T-helper 1 cell treated with Interleukin-12 subunit alpha and Interleukin-12 subunit beta and Interleukin-4 antibody, amounts not matched to agents 30 μg/mL and 1 μg/mL, for 36 hours (primary cell): ENCODE measurements around the gene DISP3.

Experiments
- H3K27ac Mint-ChIP-seq: one replicate; pipeline ENCODE4 v1.8.0; 2021; ENCODE audit warnings: mild to moderate bottlenecking, mixed read lengths
- H3K27me3 Mint-ChIP-seq: one replicate; pipeline ENCODE4 v1.8.0; 2021; ENCODE audit warnings: low read depth, mixed read lengths
- H3K36me3 Mint-ChIP-seq: one replicate; pipeline ENCODE4 v1.8.0; 2021; ENCODE audit warnings: low read depth, mixed read lengths
- H3K4me1 Mint-ChIP-seq: one replicate; pipeline ENCODE4 v1.8.0; 2021; ENCODE audit warnings: low read depth, mixed read lengths
- H3K4me3 Mint-ChIP-seq: one replicate; pipeline ENCODE4 v1.8.0; 2021; ENCODE audit warnings: mild to moderate bottlenecking, moderate library complexity, mixed read lengths
- H3K9me3 Mint-ChIP-seq: one replicate; pipeline ENCODE4 v1.8.0; 2021; ENCODE audit warnings: mixed read lengths

DISP3 gene, protein sequence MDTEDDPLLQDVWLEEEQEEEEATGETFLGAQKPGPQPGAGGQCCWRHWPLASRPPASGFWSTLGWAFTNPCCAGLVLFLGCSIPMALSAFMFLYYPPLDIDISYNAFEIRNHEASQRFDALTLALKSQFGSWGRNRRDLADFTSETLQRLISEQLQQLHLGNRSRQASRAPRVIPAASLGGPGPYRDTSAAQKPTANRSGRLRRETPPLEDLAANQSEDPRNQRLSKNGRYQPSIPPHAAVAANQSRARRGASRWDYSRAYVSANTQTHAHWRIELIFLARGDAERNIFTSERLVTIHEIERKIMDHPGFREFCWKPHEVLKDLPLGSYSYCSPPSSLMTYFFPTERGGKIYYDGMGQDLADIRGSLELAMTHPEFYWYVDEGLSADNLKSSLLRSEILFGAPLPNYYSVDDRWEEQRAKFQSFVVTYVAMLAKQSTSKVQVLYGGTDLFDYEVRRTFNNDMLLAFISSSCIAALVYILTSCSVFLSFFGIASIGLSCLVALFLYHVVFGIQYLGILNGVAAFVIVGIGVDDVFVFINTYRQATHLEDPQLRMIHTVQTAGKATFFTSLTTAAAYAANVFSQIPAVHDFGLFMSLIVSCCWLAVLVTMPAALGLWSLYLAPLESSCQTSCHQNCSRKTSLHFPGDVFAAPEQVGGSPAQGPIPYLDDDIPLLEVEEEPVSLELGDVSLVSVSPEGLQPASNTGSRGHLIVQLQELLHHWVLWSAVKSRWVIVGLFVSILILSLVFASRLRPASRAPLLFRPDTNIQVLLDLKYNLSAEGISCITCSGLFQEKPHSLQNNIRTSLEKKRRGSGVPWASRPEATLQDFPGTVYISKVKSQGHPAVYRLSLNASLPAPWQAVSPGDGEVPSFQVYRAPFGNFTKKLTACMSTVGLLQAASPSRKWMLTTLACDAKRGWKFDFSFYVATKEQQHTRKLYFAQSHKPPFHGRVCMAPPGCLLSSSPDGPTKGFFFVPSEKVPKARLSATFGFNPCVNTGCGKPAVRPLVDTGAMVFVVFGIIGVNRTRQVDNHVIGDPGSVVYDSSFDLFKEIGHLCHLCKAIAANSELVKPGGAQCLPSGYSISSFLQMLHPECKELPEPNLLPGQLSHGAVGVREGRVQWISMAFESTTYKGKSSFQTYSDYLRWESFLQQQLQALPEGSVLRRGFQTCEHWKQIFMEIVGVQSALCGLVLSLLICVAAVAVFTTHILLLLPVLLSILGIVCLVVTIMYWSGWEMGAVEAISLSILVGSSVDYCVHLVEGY (N-terminal part only)

DNA sequence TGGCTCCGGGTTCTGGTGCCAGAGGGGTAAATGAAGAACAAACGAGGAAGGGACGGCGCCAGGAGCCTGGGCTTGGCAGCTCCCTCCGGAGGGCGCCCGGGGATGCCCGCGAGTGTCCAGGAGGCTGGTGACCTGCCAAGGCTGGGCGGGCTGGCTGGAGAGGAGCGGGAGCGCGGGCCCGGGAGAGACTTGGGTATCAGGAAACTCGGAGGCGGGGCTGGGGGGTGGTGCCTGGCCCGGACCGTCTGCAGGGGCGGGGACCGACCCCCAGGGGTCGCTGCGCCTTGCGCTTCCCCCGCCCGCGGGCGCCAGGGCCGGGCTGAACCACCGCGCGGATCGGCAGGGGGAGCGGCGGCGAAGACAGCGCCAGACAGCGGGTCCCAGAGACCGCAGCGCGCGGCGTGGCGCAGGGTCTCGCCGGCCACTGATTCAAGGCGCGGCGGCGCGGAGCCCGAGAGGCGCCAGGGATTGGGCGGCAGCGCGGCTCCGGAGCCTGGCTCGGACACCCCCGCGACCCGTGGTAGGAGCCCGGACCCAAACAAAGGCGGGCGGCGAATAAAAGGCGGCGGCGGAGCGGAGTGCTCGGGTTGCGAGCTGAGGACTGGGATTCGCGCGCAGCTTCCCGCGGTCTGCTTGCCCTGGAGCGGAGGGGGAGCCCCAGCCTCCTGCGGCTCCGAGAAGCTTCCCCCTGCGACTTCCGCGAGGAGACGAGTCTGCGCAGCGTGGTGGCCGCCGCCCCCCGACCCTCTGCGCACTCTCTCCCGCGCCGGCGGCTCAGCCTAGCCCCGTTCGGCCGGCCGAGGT lies at the start of gene DISP3:
Gene DISP3 (plus strand): TSS at position 585 of the 804 bp plus-strand sequence. CDS start 21,838 bp downstream, outside the sequence.
- Mint-ChIP-seq H3K27ac (no peak within 1 kb of the TSS), H3K36me3 (no peaks in the 10 kb centered on the region), H3K4me1 (peaks cover 5% of the 10 kb centered on the region), H3K27me3 (peaks cover 39% of the 10 kb centered on the region), H3K9me3 (no peaks in the 10 kb centered on the region), H3K4me3 (peak within 1 kb of the TSS; percentile 28)

DNA sequence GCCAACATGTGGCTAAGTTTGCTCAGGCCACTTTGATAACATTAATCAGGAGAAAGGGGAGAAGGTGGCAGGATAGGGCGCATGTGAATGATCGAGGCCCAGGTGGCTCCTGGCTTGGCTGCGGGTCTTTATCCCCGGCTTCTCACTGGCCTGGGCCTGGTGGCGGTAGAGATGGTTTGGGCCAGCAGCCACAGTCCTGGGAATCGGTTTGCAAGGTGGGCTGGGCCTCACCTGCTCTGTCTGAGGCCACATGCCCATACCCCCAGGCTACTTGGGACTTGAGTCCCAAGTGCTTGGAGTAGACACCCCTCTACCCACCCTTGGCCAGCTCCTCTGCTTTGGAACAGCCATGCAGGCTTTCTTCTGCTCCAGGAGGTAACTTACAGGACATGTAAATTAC lies 49.7 kb upstream of the DISP3 start:
- Mint-ChIP-seq H3K9me3 (no peaks in the 10 kb centered on the region), H3K4me3 (no peak overlapping the region), H3K27me3 (no peaks in the 10 kb centered on the region), H3K36me3 (no peaks in the 10 kb centered on the region), H3K27ac (no peak overlapping the region), H3K4me1 (no peaks in the 10 kb centered on the region)

DNA sequence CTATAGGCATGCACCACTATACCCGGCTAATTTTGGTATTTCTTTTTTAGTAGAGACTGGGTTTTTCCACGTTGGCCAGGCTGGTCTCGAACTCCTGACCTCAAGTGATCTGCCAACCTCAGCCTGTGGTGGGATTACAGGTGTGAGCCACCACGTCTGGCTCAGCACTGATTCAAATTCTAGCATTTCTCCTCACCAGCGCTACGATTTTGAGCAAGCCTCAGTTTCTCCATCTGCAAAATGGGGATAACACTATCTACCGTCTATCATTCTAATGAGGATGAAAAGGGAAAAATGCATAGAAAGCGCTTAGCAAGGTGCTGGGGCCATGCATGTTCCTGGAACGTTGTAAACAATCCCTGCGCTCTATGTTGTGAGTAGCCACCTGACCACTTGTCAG lies 49.0 kb upstream of the DISP3 start:
- Mint-ChIP-seq H3K4me3 (no peak overlapping the region), H3K36me3 (no peaks in the 10 kb centered on the region), H3K4me1 (no peaks in the 10 kb centered on the region), H3K27ac (no peak overlapping the region), H3K9me3 (no peaks in the 10 kb centered on the region), H3K27me3 (no peaks in the 10 kb centered on the region)

DNA sequence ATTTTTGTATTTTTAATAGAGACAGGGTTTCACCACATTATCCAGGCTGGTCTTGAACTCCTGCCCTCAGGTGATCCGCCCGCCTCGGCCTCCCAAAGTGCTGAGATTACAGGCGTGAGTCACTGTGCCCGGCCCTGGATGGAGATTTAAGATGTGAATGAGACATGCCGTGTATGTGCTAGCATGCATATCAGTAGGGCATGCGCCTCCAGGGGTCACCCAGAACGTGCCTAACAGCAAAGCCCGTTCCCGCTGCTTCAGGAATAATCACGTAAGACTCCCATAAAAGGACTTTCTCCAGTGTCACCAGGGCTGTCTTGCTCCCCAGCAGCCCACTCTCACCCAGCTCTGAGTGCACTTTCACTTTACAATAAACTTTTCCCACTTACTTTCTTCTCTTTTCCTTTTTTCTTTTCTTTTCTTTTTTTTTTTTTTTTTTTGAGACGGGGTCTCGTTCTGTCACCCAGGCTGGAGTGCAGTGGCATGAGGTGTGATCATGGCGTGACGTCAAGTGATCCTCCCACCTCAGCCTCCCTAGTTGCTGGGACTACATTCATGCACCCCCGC lies 46.9 kb upstream of the DISP3 start:
- no peaks in the 10 kb centered on the region for H3K4me1 Mint-ChIP-seq
- peaks cover 6% of the 10 kb centered on the region for H3K27me3 Mint-ChIP-seq
- no peak overlapping the region for H3K4me3 Mint-ChIP-seq

DNA sequence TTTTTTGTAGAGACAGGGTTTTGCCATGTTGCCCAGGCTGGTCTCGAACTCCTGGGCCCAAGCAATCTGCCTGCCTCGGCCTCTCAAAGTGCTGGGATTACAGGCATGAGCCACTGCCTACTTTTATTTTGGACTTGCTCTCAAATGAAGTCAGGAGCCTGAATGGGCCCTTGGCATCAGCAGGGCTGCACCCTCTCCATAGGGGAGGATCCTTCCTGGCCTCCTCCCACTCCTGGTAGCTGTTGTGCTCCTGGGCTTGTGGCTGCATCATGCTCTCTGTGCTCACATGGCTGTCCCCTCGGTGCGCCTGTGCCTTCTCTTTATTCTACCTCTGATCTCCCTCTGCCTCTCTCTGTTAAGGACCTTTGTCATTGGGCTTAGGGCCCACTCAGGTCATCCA lies 46.4 kb upstream of the DISP3 start:
- Mint-ChIP-seq H3K4me3 (no peak overlapping the region), H3K4me1 (no peaks in the 10 kb centered on the region), H3K9me3 (no peaks in the 10 kb centered on the region), H3K27me3 (peaks cover 6% of the 10 kb centered on the region), H3K27ac (no peak overlapping the region), H3K36me3 (no peaks in the 10 kb centered on the region)

More for the DNA sequence above, 46.9 kb upstream of the DISP3 start:
- Mint-ChIP-seq H3K9me3 (no peaks in the 10 kb centered on the region), H3K27ac (no peak overlapping the region), H3K36me3 (no peaks in the 10 kb centered on the region)

DNA sequence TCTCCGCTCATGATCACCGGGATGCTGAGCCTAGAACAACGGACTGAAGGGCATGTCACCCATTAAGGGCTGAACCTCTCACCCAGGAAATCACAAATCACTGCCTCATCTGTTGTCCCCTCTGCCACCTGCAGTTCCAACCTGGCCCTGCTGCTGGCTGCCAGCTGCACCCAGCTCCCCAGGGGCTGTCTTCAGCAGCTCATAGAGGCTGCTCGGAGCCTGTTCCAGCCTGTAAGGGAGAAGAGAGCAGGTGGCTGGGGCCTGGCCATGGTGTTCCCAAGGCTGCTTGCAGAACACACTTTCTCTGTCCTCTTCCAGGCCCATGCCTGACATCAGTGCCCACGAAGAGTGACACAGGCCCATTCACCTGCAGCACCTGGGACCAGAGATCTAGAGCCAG lies 44.5 kb upstream of the DISP3 start:
- H3K4me1 Mint-ChIP-seq = no peaks in the 10 kb centered on the region
- no peaks in the 10 kb centered on the region for H3K9me3 Mint-ChIP-seq
- H3K36me3 Mint-ChIP-seq = no peaks in the 10 kb centered on the region
- H3K4me3 Mint-ChIP-seq = no peak overlapping the region
- peaks cover 9% of the 10 kb centered on the region for H3K27me3 Mint-ChIP-seq
- H3K27ac Mint-ChIP-seq = no peak overlapping the region

DNA sequence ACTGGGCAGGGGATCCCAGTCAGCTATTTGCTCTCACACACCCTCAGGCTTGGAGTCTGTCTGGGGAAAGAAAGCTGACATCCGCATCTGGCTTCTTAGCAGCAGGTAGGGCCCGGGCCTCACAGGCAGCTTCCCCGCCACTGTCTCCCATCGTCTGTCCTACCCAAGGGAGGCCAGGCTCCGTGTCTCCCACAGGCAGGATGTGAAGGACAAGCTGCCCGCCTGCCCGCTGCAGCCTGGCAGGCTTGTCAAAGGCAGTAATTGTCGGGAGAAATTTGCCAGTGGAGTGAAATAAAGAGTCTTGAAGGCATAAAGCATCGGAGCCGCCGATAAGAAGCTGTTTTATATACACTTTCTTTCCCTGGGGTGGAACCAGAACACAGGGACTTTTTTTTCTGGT lies 44.0 kb upstream of the DISP3 start:
- no peaks in the 10 kb centered on the region for H3K9me3 Mint-ChIP-seq
- peaks cover 9% of the 10 kb centered on the region for H3K27me3 Mint-ChIP-seq
- no peaks in the 10 kb centered on the region for H3K36me3 Mint-ChIP-seq
- no peaks in the 10 kb centered on the region for H3K4me1 Mint-ChIP-seq
- H3K27ac Mint-ChIP-seq = no peak overlapping the region
- no peak overlapping the region for H3K4me3 Mint-ChIP-seq

DNA sequence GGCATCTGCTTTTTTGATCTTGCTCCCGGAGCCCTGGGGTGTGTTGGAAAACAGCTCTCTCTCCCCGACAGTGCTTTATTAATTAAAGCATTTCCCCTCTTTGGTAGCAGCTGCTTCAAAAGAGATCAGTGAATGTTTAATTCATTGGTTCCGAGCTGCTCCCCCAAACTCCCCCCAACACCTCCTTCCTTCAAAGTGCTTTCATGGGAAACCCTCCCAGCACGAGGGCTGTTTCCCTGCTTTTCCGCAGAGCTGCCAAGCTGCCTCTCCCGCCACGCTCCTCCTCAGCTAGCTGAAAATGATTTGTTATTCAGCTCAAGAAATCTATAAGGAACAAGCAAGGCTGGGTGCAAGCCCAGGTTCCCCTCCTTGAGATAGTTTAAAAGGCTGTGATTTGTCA lies 40.0 kb upstream of the DISP3 start:
- H3K4me3 Mint-ChIP-seq = no peak overlapping the region
- H3K27me3 Mint-ChIP-seq = peaks cover 16% of the 10 kb centered on the region
- H3K9me3 Mint-ChIP-seq = no peaks in the 10 kb centered on the region
- no peak overlapping the region for H3K27ac Mint-ChIP-seq
- H3K4me1 Mint-ChIP-seq = no peaks in the 10 kb centered on the region
- no peaks in the 10 kb centered on the region for H3K36me3 Mint-ChIP-seq

DNA sequence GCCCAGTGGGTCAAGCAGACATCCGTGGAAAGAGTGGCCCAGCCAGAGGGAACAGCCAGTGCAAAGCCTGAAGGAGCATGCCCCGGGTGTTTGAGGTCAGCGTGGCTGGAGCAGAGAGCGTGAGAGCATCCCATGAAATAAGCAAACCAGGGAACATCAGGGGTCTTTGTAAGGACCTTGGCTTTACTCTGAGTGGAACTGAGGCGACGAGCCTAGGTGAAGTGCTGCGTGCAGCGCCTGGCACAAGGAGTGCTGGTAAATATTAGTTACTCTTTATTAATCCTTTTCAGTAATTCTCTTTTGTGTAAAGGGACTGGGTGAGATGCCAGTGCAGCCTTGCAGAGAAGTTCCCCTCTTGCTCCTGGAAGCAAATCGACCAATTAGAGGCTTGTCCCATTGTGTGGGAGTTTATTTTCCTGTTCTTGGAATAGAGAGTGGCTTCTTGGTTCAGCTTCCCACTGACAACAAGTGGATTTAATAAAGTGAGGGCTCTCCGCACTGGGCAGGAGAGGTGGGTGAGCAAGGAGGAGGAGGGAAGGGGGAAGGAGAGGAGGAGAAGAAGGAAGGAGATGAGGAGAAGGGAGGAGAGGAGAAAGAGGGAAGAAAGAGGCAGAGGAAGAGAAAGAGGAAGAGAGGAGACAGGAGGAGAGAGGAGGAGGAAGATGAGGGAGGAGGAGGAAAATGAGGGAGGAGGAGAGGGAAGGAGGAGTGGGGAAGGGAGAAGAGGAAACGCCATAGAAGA lies 37.6 kb upstream of the DISP3 start:
- peaks cover 11% of the 10 kb centered on the region for H3K27me3 Mint-ChIP-seq
- H3K36me3 Mint-ChIP-seq = no peaks in the 10 kb centered on the region
- no peak overlapping the region for H3K27ac Mint-ChIP-seq
- H3K4me3 Mint-ChIP-seq = no peak overlapping the region
- H3K9me3 Mint-ChIP-seq = no peaks in the 10 kb centered on the region
- H3K4me1 Mint-ChIP-seq = no peaks in the 10 kb centered on the region

DNA sequence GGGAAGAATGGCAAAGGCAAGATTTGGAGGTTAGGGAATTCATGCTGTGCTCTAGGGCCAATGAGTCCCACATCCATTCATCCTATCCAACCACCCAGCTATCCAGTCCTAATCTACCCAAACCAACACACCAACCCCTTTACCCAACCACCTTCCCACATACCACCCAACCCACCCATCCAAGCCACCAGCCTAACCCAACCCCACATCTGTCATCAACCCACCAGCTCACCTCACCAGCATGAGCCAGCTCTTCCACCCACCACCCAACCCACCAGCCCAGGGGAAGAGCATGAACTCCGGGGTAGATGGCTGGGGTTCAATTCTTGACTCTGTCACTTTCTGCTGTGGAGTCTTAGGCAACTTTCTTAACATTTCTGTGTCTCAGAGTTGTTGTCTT lies 35.9 kb upstream of the DISP3 start:
- H3K4me1 Mint-ChIP-seq = no peaks in the 10 kb centered on the region
- no peaks in the 10 kb centered on the region for H3K9me3 Mint-ChIP-seq
- no peaks in the 10 kb centered on the region for H3K36me3 Mint-ChIP-seq
- H3K27me3 Mint-ChIP-seq = peaks cover 7% of the 10 kb centered on the region
- no peak overlapping the region for H3K4me3 Mint-ChIP-seq
- no peak overlapping the region for H3K27ac Mint-ChIP-seq

DNA sequence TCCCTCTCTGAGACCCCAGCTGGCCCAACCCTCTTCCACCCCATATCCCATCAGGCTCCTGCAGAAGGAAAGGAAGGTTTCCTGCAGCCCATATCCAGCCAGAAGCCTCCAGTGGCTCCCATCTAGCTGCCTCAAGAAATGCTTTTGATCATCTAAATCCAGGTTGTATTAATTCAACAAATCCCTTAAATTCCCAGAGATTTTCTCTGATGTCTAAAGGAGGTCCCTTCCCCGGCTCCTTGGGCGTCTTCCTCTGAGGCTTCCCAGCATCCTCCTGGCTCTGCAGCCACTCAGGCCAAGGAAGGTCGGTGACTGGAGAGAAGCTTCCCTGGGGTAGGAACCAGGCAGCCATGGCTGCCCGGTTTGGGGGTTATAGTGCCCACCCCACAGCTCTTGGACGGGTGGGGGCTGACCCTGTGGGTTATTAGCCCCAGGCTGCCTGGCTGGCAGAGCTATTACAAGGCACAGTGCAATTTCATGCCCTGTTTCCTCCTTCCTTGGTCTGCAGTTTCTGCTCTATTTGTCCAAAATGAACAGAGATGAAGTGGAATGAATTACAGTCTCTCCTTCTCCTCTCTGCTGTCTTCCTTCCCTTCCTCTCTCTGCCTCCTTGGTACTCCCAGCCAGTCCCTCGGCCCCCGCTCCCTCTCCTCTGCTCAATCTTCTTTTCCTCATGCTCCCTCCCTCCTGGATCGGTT lies 34.8 kb upstream of the DISP3 start:
- Mint-ChIP-seq H3K36me3 (no peaks in the 10 kb centered on the region), H3K27me3 (peaks cover 7% of the 10 kb centered on the region), H3K27ac (no peak overlapping the region)

DNA sequence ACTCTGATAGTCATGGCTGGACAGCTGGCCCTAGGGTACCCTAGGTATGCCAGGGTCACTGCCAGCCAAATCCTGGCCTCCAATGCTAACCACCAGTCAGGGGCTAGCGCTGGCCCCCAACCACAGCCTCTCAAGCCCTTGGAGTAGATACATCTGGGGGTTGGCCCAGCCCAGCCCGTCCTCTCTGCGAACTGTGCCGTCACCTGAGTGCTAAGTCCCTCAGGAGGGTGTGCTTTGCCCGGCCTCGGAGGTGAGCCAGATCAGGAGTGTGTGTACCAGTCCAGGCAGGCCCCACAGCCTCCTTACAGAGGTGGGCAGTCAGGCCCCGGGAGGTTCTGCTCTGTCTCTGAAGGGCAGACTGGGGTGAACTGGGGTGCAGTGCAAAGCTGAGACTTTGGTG lies 34.0 kb upstream of the DISP3 start:
- Mint-ChIP-seq H3K36me3 (no peaks in the 10 kb centered on the region), H3K27ac (no peak overlapping the region), H3K27me3 (peaks cover 7% of the 10 kb centered on the region), H3K4me1 (no peaks in the 10 kb centered on the region), H3K4me3 (no peak overlapping the region), H3K9me3 (no peaks in the 10 kb centered on the region)

More for the DNA sequence above, 34.8 kb upstream of the DISP3 start:
- Mint-ChIP-seq H3K9me3 (no peaks in the 10 kb centered on the region), H3K4me3 (no peak overlapping the region), H3K4me1 (no peaks in the 10 kb centered on the region)

DNA sequence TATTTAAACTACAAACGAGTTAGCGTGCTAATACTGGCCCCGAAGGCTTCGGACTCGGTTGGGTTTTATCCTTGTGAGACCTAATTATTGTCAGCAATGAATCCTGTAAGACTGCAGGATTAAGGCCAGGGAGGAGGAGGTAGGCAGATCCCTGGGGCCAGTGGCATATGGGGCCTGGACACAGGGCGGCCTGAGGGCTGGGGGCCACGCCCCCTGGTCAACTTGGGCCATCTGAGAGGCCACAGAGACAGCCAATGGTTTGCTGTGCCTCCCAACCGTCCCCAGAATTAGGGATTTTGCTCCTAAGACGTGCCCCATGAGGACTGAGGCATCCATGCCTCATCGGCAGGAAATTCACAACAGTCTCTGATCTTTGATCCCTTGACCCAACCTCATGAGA lies 31.1 kb upstream of the DISP3 start:
- Mint-ChIP-seq H3K27me3 (no peaks in the 10 kb centered on the region), H3K4me1 (no peaks in the 10 kb centered on the region), H3K27ac (no peak overlapping the region), H3K36me3 (no peaks in the 10 kb centered on the region), H3K9me3 (no peaks in the 10 kb centered on the region), H3K4me3 (no peak overlapping the region)
